ENCODE data around the gene FTSJ1.

FTSJ1 gene

DNA sequence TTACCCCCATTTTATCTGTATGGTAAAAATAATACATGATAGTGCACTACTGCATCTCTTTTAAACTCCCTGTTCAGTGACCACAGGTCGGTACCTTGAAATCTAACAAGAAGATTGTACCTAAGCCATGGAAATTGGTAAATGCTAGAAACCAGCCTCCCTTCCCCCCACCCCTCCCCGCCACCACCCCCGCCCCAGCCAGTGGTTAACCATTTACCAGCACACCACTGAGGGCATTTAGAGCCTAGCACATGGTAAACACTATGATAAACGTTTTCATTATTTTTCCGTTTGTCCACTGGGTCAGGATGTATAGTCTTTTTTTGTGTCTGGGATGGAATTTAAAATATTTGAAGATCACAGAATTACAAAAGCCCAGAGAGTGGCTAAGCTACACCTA is 703 bp upstream of the FTSJ1 start:
- Histone ChIP-seq H3K36me3 (ENCODE audit: control insufficient read depth in 5 of 5, insufficient read depth in 5 of 5, low read length in 5 of 5) (peaks cover 0 to 11% (median 0%) of the 10 kb centered on the region in 5 donors), H3K9ac (ENCODE audit: low read length in 5 of 5) (peak overlapping the region in 4 of 5 donors; percentile 59 to 82 (median 70)), H3K27me3 (ENCODE audit: control insufficient read depth in 5 of 5, insufficient read depth in 4 of 5, low read length in 5 of 5) (peaks cover 0 to 5% (median 0%) of the 10 kb centered on the region in 5 donors), H3K4me1 (ENCODE audit: control insufficient read depth in 5 of 5, insufficient read depth in 5 of 5, low read length in 5 of 5) (peaks cover 0 to 12% (median 10%) of the 10 kb centered on the region in 5 donors), H3K9me3 (ENCODE audit: control insufficient read depth in 5 of 5, low read length in 5 of 5) (peaks cover 0 to 4% (median 0%) of the 10 kb centered on the region in 5 donors), H3K27ac (ENCODE audit: low read depth, low read length) (peak overlapping the region; percentile 50), H3K4me3 (ENCODE audit: low read depth in 1 of 5, low read length in 5 of 5) (peak overlapping the region; percentile 68 to 80 (median 75))

GRCh38 chrX:48476919-48477318 is 920 bp downstream of the FTSJ1 start:
- peak overlapping the region; percentile 3 to 75 (median 68) for H3K4me3 ChIP-seq (ENCODE audit: low read depth in 1 of 5, low read length in 5 of 5)
- peaks cover 0 to 12% (median 10%) of the 10 kb centered on the region in 5 donors for H3K4me1 ChIP-seq (ENCODE audit: control insufficient read depth in 5 of 5, insufficient read depth in 5 of 5, low read length in 5 of 5)
- H3K9me3 ChIP-seq (ENCODE audit: control insufficient read depth in 5 of 5, low read length in 5 of 5), result peaks cover 0 to 4% (median 0%) of the 10 kb centered on the region in 5 donors
- H3K9ac ChIP-seq (ENCODE audit: low read length in 5 of 5), result peak overlapping the region in 2 of 5 donors; percentile 73 to 82
- peaks cover 0 to 23% (median 12%) of the 10 kb centered on the region in 5 donors for H3K36me3 ChIP-seq (ENCODE audit: control insufficient read depth in 5 of 5, insufficient read depth in 5 of 5, low read length in 5 of 5)
- peak overlapping the region; percentile 50 for H3K27ac ChIP-seq (ENCODE audit: low read depth, low read length)
- H3K27me3 ChIP-seq (ENCODE audit: control insufficient read depth in 5 of 5, insufficient read depth in 4 of 5, low read length in 5 of 5), result peaks cover 0 to 7% (median 0%) of the 10 kb centered on the region in 5 donors

DNA sequence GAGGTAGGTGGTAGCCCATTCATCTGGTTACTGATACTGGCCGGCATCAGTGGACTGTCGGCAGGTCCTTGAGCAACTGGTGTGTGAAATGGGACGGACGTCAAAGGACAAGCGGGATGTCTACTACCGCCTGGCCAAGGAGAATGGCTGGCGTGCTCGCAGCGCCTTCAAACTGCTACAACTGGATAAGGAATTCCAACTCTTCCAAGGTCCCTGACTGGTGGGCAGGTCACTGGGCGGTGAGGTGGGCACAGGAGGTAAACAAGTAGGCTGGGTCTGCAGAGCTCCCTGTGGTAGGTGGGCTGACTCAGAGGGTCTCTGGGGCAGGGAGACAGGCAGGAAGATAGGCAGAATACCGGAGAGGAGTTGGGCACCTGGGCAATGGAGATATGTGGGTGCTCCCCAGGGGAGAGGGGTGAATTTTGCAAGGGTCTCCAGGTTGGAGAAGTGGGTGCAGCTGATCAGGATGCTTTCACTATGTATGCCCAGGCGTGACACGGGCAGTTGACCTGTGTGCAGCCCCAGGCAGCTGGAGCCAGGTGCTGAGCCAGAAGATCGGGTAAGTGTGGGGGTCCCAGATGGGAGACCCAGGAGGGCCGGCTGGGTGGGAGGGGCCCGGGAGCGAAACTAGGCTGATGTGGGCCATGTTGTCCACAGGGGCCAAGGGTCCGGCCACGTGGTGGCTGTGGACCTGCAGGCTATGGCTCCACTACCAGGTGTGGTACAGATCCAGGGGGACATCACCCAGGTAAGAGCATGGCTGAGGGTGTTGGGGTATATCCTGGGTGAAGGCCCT is 2.2 kb downstream of the FTSJ1 start:
- peaks cover 0 to 12% (median 10%) of the 10 kb centered on the region in 5 donors for H3K4me1 ChIP-seq (ENCODE audit: control insufficient read depth in 5 of 5, insufficient read depth in 5 of 5, low read length in 5 of 5)
- peaks cover 0 to 4% (median 0%) of the 10 kb centered on the region in 5 donors for H3K9me3 ChIP-seq (ENCODE audit: control insufficient read depth in 5 of 5, low read length in 5 of 5)
- H3K36me3 ChIP-seq (ENCODE audit: control insufficient read depth in 5 of 5, insufficient read depth in 5 of 5, low read length in 5 of 5), result peaks cover 0 to 30% (median 21%) of the 10 kb centered on the region in 5 donors
- no peak overlapping the region for H3K9ac ChIP-seq (ENCODE audit: low read length in 5 of 5)
- H3K4me3 ChIP-seq (ENCODE audit: low read depth in 1 of 5, low read length in 5 of 5), result no peak overlapping the region
- H3K27me3 ChIP-seq (ENCODE audit: control insufficient read depth in 5 of 5, insufficient read depth in 4 of 5, low read length in 5 of 5), result peaks cover 0 to 7% (median 4%) of the 10 kb centered on the region in 5 donors
- H3K27ac ChIP-seq (ENCODE audit: low read depth, low read length), result no peak overlapping the region

DNA sequence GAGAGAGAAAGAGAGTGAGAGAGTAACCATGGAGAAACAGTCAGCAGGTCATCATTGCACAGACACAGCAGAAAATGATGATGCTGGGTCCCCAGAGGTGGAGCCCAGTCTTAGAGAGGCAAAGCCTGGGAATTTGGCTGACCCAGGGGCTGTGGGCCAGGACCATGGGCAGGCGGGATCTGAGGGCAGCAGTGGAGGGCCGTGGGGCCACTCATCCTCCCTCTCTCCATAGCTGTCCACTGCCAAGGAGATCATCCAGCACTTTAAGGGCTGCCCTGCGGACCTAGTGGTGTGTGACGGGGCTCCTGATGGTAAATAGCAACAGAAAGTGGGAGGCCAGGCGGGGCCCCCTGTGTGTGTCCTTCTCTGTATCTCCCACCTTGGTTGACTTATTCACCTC is 2.8 kb downstream of the FTSJ1 start:
- Histone ChIP-seq H3K9ac (ENCODE audit: low read length in 5 of 5) (no peak overlapping the region), H3K27me3 (ENCODE audit: control insufficient read depth in 5 of 5, insufficient read depth in 4 of 5, low read length in 5 of 5) (peaks cover 0 to 7% (median 4%) of the 10 kb centered on the region in 5 donors), H3K4me1 (ENCODE audit: control insufficient read depth in 5 of 5, insufficient read depth in 5 of 5, low read length in 5 of 5) (peaks cover 0 to 12% (median 10%) of the 10 kb centered on the region in 5 donors), H3K4me3 (ENCODE audit: low read depth in 1 of 5, low read length in 5 of 5) (no peak overlapping the region), H3K27ac (ENCODE audit: low read depth, low read length) (no peak overlapping the region), H3K9me3 (ENCODE audit: control insufficient read depth in 5 of 5, low read length in 5 of 5) (peaks cover 0 to 4% (median 0%) of the 10 kb centered on the region in 5 donors), H3K36me3 (ENCODE audit: control insufficient read depth in 5 of 5, insufficient read depth in 5 of 5, low read length in 5 of 5) (peaks cover 0 to 34% (median 25%) of the 10 kb centered on the region in 5 donors)

DNA sequence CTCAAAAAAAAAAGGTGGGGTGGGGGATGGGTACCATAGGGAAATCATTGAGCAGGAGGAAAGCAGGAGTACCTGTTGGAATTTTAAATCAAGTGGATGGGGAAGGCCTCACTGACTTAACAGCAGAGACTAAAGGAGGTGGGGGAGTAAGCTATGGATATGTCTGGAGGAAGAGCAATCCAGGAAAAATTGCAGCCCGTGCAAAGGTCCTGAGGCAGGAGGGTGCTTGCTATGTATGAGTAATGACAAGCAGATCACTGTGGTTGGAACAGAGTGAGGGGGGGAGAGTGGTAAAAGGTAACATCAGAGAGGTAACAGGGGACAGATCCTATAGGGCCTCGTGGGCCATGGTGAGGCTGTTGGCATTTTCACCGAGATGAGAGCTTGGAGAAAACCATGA is 4.1 kb downstream of the FTSJ1 start:
- Histone ChIP-seq H3K27me3 (ENCODE audit: control insufficient read depth in 5 of 5, insufficient read depth in 4 of 5, low read length in 5 of 5) (peaks cover 0 to 7% (median 4%) of the 10 kb centered on the region in 5 donors), H3K36me3 (ENCODE audit: control insufficient read depth in 5 of 5, insufficient read depth in 5 of 5, low read length in 5 of 5) (peaks cover 0 to 37% (median 25%) of the 10 kb centered on the region in 5 donors), H3K27ac (ENCODE audit: low read depth, low read length) (no peak overlapping the region), H3K4me3 (ENCODE audit: low read depth in 1 of 5, low read length in 5 of 5) (no peak overlapping the region), H3K4me1 (ENCODE audit: control insufficient read depth in 5 of 5, insufficient read depth in 5 of 5, low read length in 5 of 5) (peaks cover 0 to 12% (median 10%) of the 10 kb centered on the region in 5 donors), H3K9ac (ENCODE audit: low read length in 5 of 5) (no peak overlapping the region), H3K9me3 (ENCODE audit: control insufficient read depth in 5 of 5, low read length in 5 of 5) (peaks cover 0 to 4% (median 0%) of the 10 kb centered on the region in 5 donors)

GRCh38 chrX:48480583-48480982 is 4.6 kb downstream of the FTSJ1 start:
- Histone ChIP-seq H3K9me3 (ENCODE audit: control insufficient read depth in 5 of 5, low read length in 5 of 5) (peaks cover 0 to 4% (median 0%) of the 10 kb centered on the region in 5 donors), H3K36me3 (ENCODE audit: control insufficient read depth in 5 of 5, insufficient read depth in 5 of 5, low read length in 5 of 5) (peaks cover 0 to 39% (median 25%) of the 10 kb centered on the region in 5 donors), H3K4me1 (ENCODE audit: control insufficient read depth in 5 of 5, insufficient read depth in 5 of 5, low read length in 5 of 5) (peaks cover 0 to 12% (median 10%) of the 10 kb centered on the region in 5 donors), H3K4me3 (ENCODE audit: low read depth in 1 of 5, low read length in 5 of 5) (no peak overlapping the region), H3K9ac (ENCODE audit: low read length in 5 of 5) (no peak overlapping the region), H3K27ac (ENCODE audit: low read depth, low read length) (no peak overlapping the region), H3K27me3 (ENCODE audit: control insufficient read depth in 5 of 5, insufficient read depth in 4 of 5, low read length in 5 of 5) (peaks cover 0 to 7% (median 4%) of the 10 kb centered on the region in 5 donors)

GRCh38 chrX:48482526-48482925 is 6.5 kb downstream of the FTSJ1 start:
- Histone ChIP-seq H3K27me3 (ENCODE audit: control insufficient read depth in 5 of 5, insufficient read depth in 4 of 5, low read length in 5 of 5) (peaks cover 0 to 7% (median 4%) of the 10 kb centered on the region in 5 donors), H3K4me3 (ENCODE audit: low read depth in 1 of 5, low read length in 5 of 5) (no peak overlapping the region), H3K27ac (ENCODE audit: low read depth, low read length) (no peak overlapping the region), H3K36me3 (ENCODE audit: control insufficient read depth in 5 of 5, insufficient read depth in 5 of 5, low read length in 5 of 5) (peaks cover 0 to 39% (median 31%) of the 10 kb centered on the region in 5 donors), H3K4me1 (ENCODE audit: control insufficient read depth in 5 of 5, insufficient read depth in 5 of 5, low read length in 5 of 5) (peaks cover 0 to under 1% (median 0%) of the 10 kb centered on the region in 5 donors), H3K9me3 (ENCODE audit: control insufficient read depth in 5 of 5, low read length in 5 of 5) (no peaks in the 10 kb centered on the region), H3K9ac (ENCODE audit: low read length in 5 of 5) (no peak overlapping the region)

GRCh38 chrX:48487362-48487798 is 11.4 kb downstream of the FTSJ1 start:
- Histone ChIP-seq H3K36me3 (ENCODE audit: control insufficient read depth in 5 of 5, insufficient read depth in 5 of 5, low read length in 5 of 5) (peaks cover 0 to 16% (median 12%) of the 10 kb centered on the region in 5 donors), H3K27ac (ENCODE audit: low read depth, low read length) (no peak overlapping the region), H3K9ac (ENCODE audit: low read length in 5 of 5) (no peak overlapping the region), H3K4me1 (ENCODE audit: control insufficient read depth in 5 of 5, insufficient read depth in 5 of 5, low read length in 5 of 5) (no peaks in the 10 kb centered on the region), H3K9me3 (ENCODE audit: control insufficient read depth in 5 of 5, low read length in 5 of 5) (peaks cover 0 to 8% (median 7%) of the 10 kb centered on the region in 5 donors), H3K4me3 (ENCODE audit: low read depth in 1 of 5, low read length in 5 of 5) (no peak overlapping the region), H3K27me3 (ENCODE audit: control insufficient read depth in 5 of 5, insufficient read depth in 4 of 5, low read length in 5 of 5) (peaks cover 0 to 10% (median 6%) of the 10 kb centered on the region in 5 donors)

DNA sequence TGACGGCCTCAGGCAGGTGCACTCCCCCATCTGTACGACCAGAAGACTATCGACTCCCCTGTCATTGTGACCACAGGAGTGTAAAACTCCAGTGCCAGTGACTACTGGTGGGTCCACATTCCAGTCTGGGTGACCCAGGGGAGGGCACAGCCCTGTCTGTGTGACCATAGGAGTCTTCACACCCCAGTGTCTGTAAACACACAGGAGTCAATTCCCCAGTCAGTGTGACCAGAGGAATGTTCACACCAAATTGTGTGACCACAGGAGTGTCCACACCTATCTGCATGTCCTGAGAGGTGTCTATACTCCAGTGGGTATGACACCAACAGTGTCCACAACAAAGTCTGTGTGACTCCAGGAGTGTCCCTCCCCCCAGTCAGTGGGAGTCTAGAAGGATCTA is 12.0 kb downstream of the FTSJ1 start:
- H3K4me1 ChIP-seq (ENCODE audit: control insufficient read depth in 5 of 5, insufficient read depth in 5 of 5, low read length in 5 of 5), result no peaks in the 10 kb centered on the region
- H3K27ac ChIP-seq (ENCODE audit: low read depth, low read length), result no peak overlapping the region
- H3K4me3 ChIP-seq (ENCODE audit: low read depth in 1 of 5, low read length in 5 of 5), result no peak overlapping the region
- H3K9me3 ChIP-seq (ENCODE audit: control insufficient read depth in 5 of 5, low read length in 5 of 5), result peaks cover 0 to 8% (median 7%) of the 10 kb centered on the region in 5 donors
- peaks cover 0 to 10% (median 6%) of the 10 kb centered on the region in 5 donors for H3K27me3 ChIP-seq (ENCODE audit: control insufficient read depth in 5 of 5, insufficient read depth in 4 of 5, low read length in 5 of 5)
- H3K9ac ChIP-seq (ENCODE audit: low read length in 5 of 5), result no peak overlapping the region
- peaks cover 0 to 10% (median 10%) of the 10 kb centered on the region in 5 donors for H3K36me3 ChIP-seq (ENCODE audit: control insufficient read depth in 5 of 5, insufficient read depth in 5 of 5, low read length in 5 of 5)

- Histone ChIP-seq H3K4me3 (ENCODE audit: low read depth in 1 of 5, low read length in 5 of 5) (no peak overlapping the region), H3K9me3 (ENCODE audit: control insufficient read depth in 5 of 5, low read length in 5 of 5) (peaks cover 0 to 8% (median 7%) of the 10 kb centered on the region in 5 donors), H3K27ac (ENCODE audit: low read depth, low read length) (no peak overlapping the region), H3K27me3 (ENCODE audit: control insufficient read depth in 5 of 5, insufficient read depth in 4 of 5, low read length in 5 of 5) (peaks cover 0 to 13% (median 7%) of the 10 kb centered on the region in 5 donors), H3K4me1 (ENCODE audit: control insufficient read depth in 5 of 5, insufficient read depth in 5 of 5, low read length in 5 of 5) (peaks cover 0 to 3% (median 0%) of the 10 kb centered on the region in 5 donors), H3K9ac (ENCODE audit: low read length in 5 of 5) (no peak overlapping the region), H3K36me3 (ENCODE audit: control insufficient read depth in 5 of 5, insufficient read depth in 5 of 5, low read length in 5 of 5) (peaks cover 0 to 6% (median 5%) of the 10 kb centered on the region in 5 donors)
Measured at GRCh38 chrX:48489296-48489695, 13.3 kb downstream of the FTSJ1 start.

Measured in subcutaneous abdominal adipose tissue (tissue), 5 donors.